IPS DF 4.7 (cell line): ENCODE measurements around the gene BRF1.
"Not testable (repeated sequence)": the region's sequence is repeated elsewhere in the genome, so short reads cannot be mapped to it uniquely, and the experiment has no call there.

ENCODE experiments used
- DNase-seq: peaks from one replicate; pipeline ENCODE4 v3.0.0-alpha.2; 2013; ENCODE audit warnings: low spot score; ENCODE audit errors: extremely low read depth

Gene BRF1

GRCh38 chr14:105292826-105293711 lies 7.7 kb downstream of the BRF1 start:
- DNase-seq: no peak

GRCh38 chr14:105290621-105291346 lies 10.0 kb downstream of the BRF1 start:
- no peak for DNase-seq

GRCh38 chr14:105288936-105289335 lies 11.9 kb downstream of the BRF1 start:
- DNase-seq: not testable (repeated sequence)

- no peak for DNase-seq
Observed at GRCh38 chr14:105287249-105288102, 13.3 kb downstream of the BRF1 start.

GRCh38 chr14:105286759-105287144 lies 14.0 kb downstream of the BRF1 start:
- DNase-seq: no peak

- DNase-seq: no peak
Observed at GRCh38 chr14:105285174-105285573, 15.6 kb downstream of the BRF1 start.

- DNase-seq: no peak
Observed at GRCh38 chr14:105283899-105284298, 16.9 kb downstream of the BRF1 start.

GRCh38 chr14:105283028-105283427 lies 17.8 kb downstream of the BRF1 start:
- DNase-seq: no peak

- DNase-seq: no peak
Observed at GRCh38 chr14:105282098-105282725, 18.6 kb downstream of the BRF1 start.

- no peak for DNase-seq
Observed at GRCh38 chr14:105281371-105282097, 19.3 kb downstream of the BRF1 start.

GRCh38 chr14:105280525-105280924 lies 20.3 kb downstream of the BRF1 start:
- no peak for DNase-seq

- DNase-seq: no peak
Observed at GRCh38 chr14:105279642-105280361, 21.0 kb downstream of the BRF1 start.

GRCh38 chr14:105277448-105277847 lies 23.4 kb downstream of the BRF1 start:
- not testable (repeated sequence) for DNase-seq

- DNase-seq: no peak
Observed at GRCh38 chr14:105275267-105275946, 25.4 kb downstream of the BRF1 start.

- DNase-seq: no peak
Observed at GRCh38 chr14:105274637-105275036, 26.2 kb downstream of the BRF1 start.

- no peak for DNase-seq
Observed at GRCh38 chr14:105273062-105273461, 27.7 kb downstream of the BRF1 start.

GRCh38 chr14:105272623-105273022 lies 28.2 kb downstream of the BRF1 start:
- DNase-seq: no peak

GRCh38 chr14:105271224-105271890 lies 29.4 kb downstream of the BRF1 start:
- DNase-seq: no peak

GRCh38 chr14:105269405-105269804 lies 31.4 kb downstream of the BRF1 start:
- no peak for DNase-seq
